Measurements from ENCODE around the gene SNRPA. TPM values are rescaled to one million over a fixed set of nuclear protein-coding genes. Genes with fewer than 3 reads are reported as not detected.

SNRPA gene
- total RNA-seq, 4 donors from 2014 or later, result 52.8 to 92.7 (median 70.9) TPM

GRCh38 chr19:40713939-40714338 lies 37.1 kb upstream of the SNRPA start:
- H3K4me1 ChIP-seq, result peaks cover 0 to 48% (median 17%) of the 10 kb centered on the region in 4 donors

GRCh38 chr19:40714441-40715299 lies 36.3 kb upstream of the SNRPA start:
- Histone ChIP-seq H3K4me1 (peaks cover 0 to 51% (median 17%) of the 10 kb centered on the region in 4 donors), H3K27me3 (no peaks in the 10 kb centered on the region), H3K27ac (peak overlapping the region; percentile 92 to 99 (median 94)), H3K36me3 (peaks cover 0 to 33% (median 4%) of the 10 kb centered on the region in 3 donors), H3K4me3 (peak overlapping the region; percentile 30 to 75 (median 68)), H3K9me3 (no peaks in the 10 kb centered on the region)
- TF ChIP-seq EP300 (IDR thresholded peaks at IDR 0.05), result no peak
- TF ChIP-seq CTCF (IDR thresholded peaks at IDR 0.05), result no peak
- no peak for TF ChIP-seq POLR2A (IDR thresholded peaks at IDR 0.05)
- WGBS, 2 donors, result 3% methylated on average over 31 of the region's 31 CpGs
- peak; percentile 91 to 95 for DNase-seq (ENCODE audit: low spot score in 2 of 2)

More at GRCh38 chr19:40713939-40714338, 37.1 kb upstream of the SNRPA start:
- peak overlapping the region; percentile 30 to 75 (median 68) for H3K4me3 ChIP-seq
- H3K27me3 ChIP-seq, result no peaks in the 10 kb centered on the region
- TF ChIP-seq POLR2A (IDR thresholded peaks at IDR 0.05) (no peak), EP300 (IDR thresholded peaks at IDR 0.05) (no peak), CTCF (IDR thresholded peaks at IDR 0.05) (no peak)
- DNase-seq (ENCODE audit: low spot score in 2 of 2), result no peak
- peak overlapping the region; percentile 92 to 99 (median 94) for H3K27ac ChIP-seq
- no peaks in the 10 kb centered on the region for H3K9me3 ChIP-seq
- 75 to 80% methylated on average over 11 of the region's 11 CpGs for WGBS, 2 donors
- H3K36me3 ChIP-seq, result peaks cover 0 to 40% (median 4%) of the 10 kb centered on the region in 3 donors

- Histone ChIP-seq H3K4me3 (peak overlapping the region; percentile 63 to 81 (median 74)), H3K9me3 (no peaks in the 10 kb centered on the region), H3K27ac (peak overlapping the region; percentile 92 to 99 (median 94)), H3K36me3 (peaks cover 0 to 19% (median 0%) of the 10 kb centered on the region in 3 donors), H3K27me3 (no peaks in the 10 kb centered on the region), H3K4me1 (peaks cover 0 to 63% (median 22%) of the 10 kb centered on the region in 4 donors)
- WGBS, 2 donors, result 2 to 4% methylated on average over 8 of the region's 8 CpGs
- TF ChIP-seq CTCF (IDR thresholded peaks at IDR 0.05) (no peak), POLR2A (IDR thresholded peaks at IDR 0.05) (no peak), EP300 (IDR thresholded peaks at IDR 0.05) (no peak)
- DNase-seq (ENCODE audit: low spot score in 2 of 2), result peak in 1 of 2 donors; percentile 61
Measured at GRCh38 chr19:40716031-40716481, 34.9 kb upstream of the SNRPA start.

GRCh38 chr19:40716482-40717324 lies 34.3 kb upstream of the SNRPA start, which contains the start of the genes COQ8B and ITPKC:
Gene COQ8B (minus strand): TSS chr19:40716886. CDS start chr19:40714632, 2,254 bp downstream.
Gene ITPKC (plus strand): TSS chr19:40717112. CDS start chr19:40717136, 24 bp downstream.
- Histone ChIP-seq H3K36me3 (peaks cover 0 to 12% (median 0%) of the 10 kb centered on the region in 3 donors), H3K9me3 (no peaks in the 10 kb centered on the region), H3K27me3 (no peaks in the 10 kb centered on the region), H3K27ac (peak within 1 kb of the TSS; percentile 92 to 99 (median 94)), H3K4me1 (peaks cover 0 to 68% (median 29%) of the 10 kb centered on the region in 4 donors), H3K4me3 (peak within 1 kb of the TSS; percentile 63 to 81 (median 74))
- DNase-seq (ENCODE audit: low spot score in 2 of 2), result peak; percentile 100
- WGBS, 2 donors, result 0 to 2% methylated on average over 15 to 40 of the region's 76 CpGs
- peak; percentile 88 to 95 for TF ChIP-seq POLR2A (IDR thresholded peaks at IDR 0.05)
- peak in 4 of 5 experiments; percentile 11 to 87 (median 57) for TF ChIP-seq CTCF (IDR thresholded peaks at IDR 0.05)
- peak; percentile 94 to 98 for TF ChIP-seq EP300 (IDR thresholded peaks at IDR 0.05)
